Keratinocyte (primary cell): Measurements from ENCODE around the gene ELFN2. TPM values are rescaled to one million over a fixed set of nuclear protein-coding genes. Genes with fewer than 3 reads are reported as not detected.

Experiments
- DNase-seq: peaks from one replicate; pipeline ENCODE4 v3.0.0-alpha.2; 2011; ENCODE audit warnings: low read depth, missing footprints, low spot score
- FAIRE-seq: peaks from 2 replicates; lab custom pipeline; 2011; peaks lifted over from hg19 to GRCh38; lab: Jason Lieb, UNC
- H2AFZ ChIP-seq: 2 replicates; pipeline ENCODE4 v1.6.0; 2012; ENCODE audit warnings: low read length, control low read depth, inconsistent platforms; ENCODE audit not compliant: control insufficient read depth
- H3K27ac ChIP-seq: 2 replicates; pipeline ENCODE4 v1.5.1; 2011; ENCODE audit warnings: low read length; ENCODE audit not compliant: control insufficient read depth, insufficient read depth
- H3K27me3 ChIP-seq: 3 replicates; pipeline ENCODE4 v1.6.0; 2011; ENCODE audit warnings: low read length; ENCODE audit not compliant: control insufficient read depth, insufficient read depth; ENCODE audit errors: extremely low read depth
- H3K36me3 ChIP-seq, 2 experiments: 2 replicates in 1 of 2; 3 replicates in 1 of 2; pipeline ENCODE4 v1.5.1; 2011; ENCODE audit warnings: low read length in 2 of 2, mild to moderate bottlenecking in 1 of 2; ENCODE audit not compliant: control insufficient read depth in 2 of 2, insufficient read depth in 2 of 2; ENCODE audit errors: extremely low read depth in 1 of 2
- H3K4me1 ChIP-seq: 3 replicates; pipeline ENCODE4 v1.5.1; 2011; ENCODE audit warnings: low read length; ENCODE audit not compliant: control insufficient read depth, insufficient read depth; ENCODE audit errors: extremely low read depth
- H3K4me2 ChIP-seq: 3 replicates; pipeline ENCODE4 v1.6.0; 2011; ENCODE audit warnings: low read depth, low read length; ENCODE audit not compliant: control insufficient read depth, insufficient read depth; ENCODE audit errors: extremely low read depth
- H3K4me3 ChIP-seq, 3 experiments: fragments of 200-600 bp in 1 of 3; sonication (generic) in 1 of 3; 2 replicates in 2 of 3; 3 replicates in 1 of 3; pipeline ENCODE4 v1.5.1; 2011 to 2016; ENCODE audit warnings: low read length in 3 of 3, mild to moderate bottlenecking in 3 of 3, control low read depth in 2 of 3, inconsistent platforms in 1 of 3, low read depth in 1 of 3, mixed read lengths in 1 of 3, mixed run types in 1 of 3, moderate library complexity in 1 of 3; ENCODE audit not compliant: control insufficient read depth in 2 of 3, insufficient read depth in 2 of 3; ENCODE audit errors: extremely low read depth in 1 of 3
- H3K79me2 ChIP-seq: 2 replicates; pipeline ENCODE4 v1.6.0; 2012; ENCODE audit warnings: low read length; ENCODE audit not compliant: control insufficient read depth, insufficient read depth
- H3K9ac ChIP-seq: 3 replicates; pipeline ENCODE4 v1.6.0; 2011; ENCODE audit warnings: low read length; ENCODE audit not compliant: control insufficient read depth, insufficient read depth; ENCODE audit errors: extremely low read depth
- H3K9me1 ChIP-seq: 3 replicates; pipeline ENCODE4 v1.6.0; 2011; ENCODE audit warnings: low read length; ENCODE audit not compliant: control insufficient read depth, insufficient read depth; ENCODE audit errors: extremely low read depth
- H3K9me3 ChIP-seq: 2 replicates; pipeline ENCODE4 v1.5.1; 2012; ENCODE audit warnings: low read depth, low read length; ENCODE audit not compliant: control insufficient read depth
- H4K20me1 ChIP-seq: 3 replicates; pipeline ENCODE4 v1.6.0; 2011; ENCODE audit warnings: low read length; ENCODE audit not compliant: control insufficient read depth, insufficient read depth; ENCODE audit errors: extremely low read depth
- EZH2 ChIP-seq: IDR thresholded peaks from one replicate; pipeline ENCODE4 v1.6.1; 2012; ENCODE audit warnings: inconsistent platforms, mild to moderate bottlenecking, low read length, moderate library complexity
- dilution Hi-C: fragments of 300-500 bp; cut with MboI; formaldehyde crosslinking; loops from one replicate; pipeline ENCODE4 v1.7.0; 2020; ENCODE audit warnings: low sequenced_read_pairs; ENCODE audit not compliant: extremely low pct_ligation_motif_present
- polyA plus RNA-seq, 5 experiments: library from polyadenylated mRNA; depleted of rRNA in 3 of 5; stranded (reverse) in 3 of 5; stranded (forward) in 1 of 5; unstranded in 1 of 5; fragments of >200 nt; gene quantifications; 1 replicate in 1 of 5; 2 replicates in 3 of 5; 3 replicates in 1 of 5; pipeline versions ENCODE4 v1.2.1 to v1.2.3, GENCODE V29; 2011 to 2012; ENCODE audit warnings: missing spikeins in 2 of 5, low read depth in 1 of 5, low replicate concordance in 1 of 5
- TF ChIP-seq, protein P1 (sequence below), 3 experiments: IDR thresholded peaks in 1 of 3; conservative IDR thresholded peaks in 1 of 3; optimal IDR thresholded peaks in 1 of 3; 2 replicates in 2 of 3; 3 replicates in 1 of 3; pipeline versions ENCODE3 to v1.5.1; 2011; ENCODE audit warnings: low read length in 3 of 3, mild to moderate bottlenecking in 3 of 3, moderate library complexity in 2 of 3, control low read depth in 1 of 3, inconsistent platforms in 1 of 3; ENCODE audit not compliant: insufficient read depth in 2 of 3; ENCODE audit errors: extremely low read depth in 1 of 3

Gene ELFN2
- polyA plus RNA-seq, 1 donor (not counting 4 experiments of a cell fraction or from before 2014, with no cell fraction given) = 0.13 TPM

- no peak overlapping the region for H3K4me2 ChIP-seq
- H3K27me3 ChIP-seq = peaks cover 22% of the 10 kb centered on the region
- no peaks in the 10 kb centered on the region for H3K9me3 ChIP-seq
- H3K36me3 ChIP-seq = no peaks in the 10 kb centered on the region
- no peak for DNase-seq
- no peak overlapping the region for H3K4me3 ChIP-seq
- no peaks in the 10 kb centered on the region for H3K9me1 ChIP-seq
- H2AFZ ChIP-seq = no peak overlapping the region
- FAIRE-seq = no peak
- TF ChIP-seq, protein P1, sequence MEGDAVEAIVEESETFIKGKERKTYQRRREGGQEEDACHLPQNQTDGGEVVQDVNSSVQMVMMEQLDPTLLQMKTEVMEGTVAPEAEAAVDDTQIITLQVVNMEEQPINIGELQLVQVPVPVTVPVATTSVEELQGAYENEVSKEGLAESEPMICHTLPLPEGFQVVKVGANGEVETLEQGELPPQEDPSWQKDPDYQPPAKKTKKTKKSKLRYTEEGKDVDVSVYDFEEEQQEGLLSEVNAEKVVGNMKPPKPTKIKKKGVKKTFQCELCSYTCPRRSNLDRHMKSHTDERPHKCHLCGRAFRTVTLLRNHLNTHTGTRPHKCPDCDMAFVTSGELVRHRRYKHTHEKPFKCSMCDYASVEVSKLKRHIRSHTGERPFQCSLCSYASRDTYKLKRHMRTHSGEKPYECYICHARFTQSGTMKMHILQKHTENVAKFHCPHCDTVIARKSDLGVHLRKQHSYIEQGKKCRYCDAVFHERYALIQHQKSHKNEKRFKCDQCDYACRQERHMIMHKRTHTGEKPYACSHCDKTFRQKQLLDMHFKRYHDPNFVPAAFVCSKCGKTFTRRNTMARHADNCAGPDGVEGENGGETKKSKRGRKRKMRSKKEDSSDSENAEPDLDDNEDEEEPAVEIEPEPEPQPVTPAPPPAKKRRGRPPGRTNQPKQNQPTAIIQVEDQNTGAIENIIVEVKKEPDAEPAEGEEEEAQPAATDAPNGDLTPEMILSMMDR (optimal IDR thresholded peaks at IDR 0.05 in 1 of 3, IDR thresholded peaks at IDR 0.05 in 1 of 3, conservative IDR thresholded peaks at IDR 0.05 in 1 of 3; ENCODE audit: extremely low read depth in 1 of 3, insufficient read depth in 2 of 3, low read length in 3 of 3) = no peak
- TF ChIP-seq EZH2 = no peak
- H3K4me1 ChIP-seq = no peaks in the 10 kb centered on the region
- no peak overlapping the region for H3K9ac ChIP-seq
- H4K20me1 ChIP-seq = no peaks in the 10 kb centered on the region
- H3K27ac ChIP-seq = no peak overlapping the region
- no peaks in the 10 kb centered on the region for H3K79me2 ChIP-seq
- dilution Hi-C loops = no loop called here
Measured at GRCh38 chr22:37403267-37403960, 23.9 kb downstream of the ELFN2 start.

DNA sequence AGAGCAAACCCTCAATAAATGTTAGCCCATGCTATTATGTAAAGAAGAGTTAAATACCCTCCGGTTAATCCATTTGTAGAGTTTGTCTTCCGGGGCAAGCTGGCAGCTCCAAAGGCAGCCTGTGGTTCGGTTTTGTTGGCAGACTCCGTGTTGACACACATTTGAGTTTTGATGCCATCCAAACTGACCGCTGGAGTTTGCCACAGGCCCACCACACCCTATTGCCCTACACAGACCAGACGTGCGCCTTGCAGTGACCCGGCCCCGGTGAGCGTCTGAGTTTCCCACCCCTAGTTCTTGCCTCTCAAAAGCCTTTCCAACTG is 25.1 kb downstream of the ELFN2 start:
- peaks cover 18% of the 10 kb centered on the region for H3K27me3 ChIP-seq
- FAIRE-seq = no peak
- H3K4me2 ChIP-seq = no peak overlapping the region
- no peak overlapping the region for H3K9ac ChIP-seq
- no peak overlapping the region for H2AFZ ChIP-seq
- no peaks in the 10 kb centered on the region for H3K9me1 ChIP-seq
- H4K20me1 ChIP-seq = no peaks in the 10 kb centered on the region
- no peak for TF ChIP-seq EZH2
- TF ChIP-seq, protein P1 (optimal IDR thresholded peaks at IDR 0.05 in 1 of 3, IDR thresholded peaks at IDR 0.05 in 1 of 3, conservative IDR thresholded peaks at IDR 0.05 in 1 of 3; ENCODE audit: extremely low read depth in 1 of 3, insufficient read depth in 2 of 3, low read length in 3 of 3) = no peak
- no peaks in the 10 kb centered on the region for H3K4me1 ChIP-seq
- dilution Hi-C loops = no loop called here
- no peak overlapping the region for H3K4me3 ChIP-seq
- no peaks in the 10 kb centered on the region for H3K9me3 ChIP-seq
- no peaks in the 10 kb centered on the region for H3K79me2 ChIP-seq
- no peaks in the 10 kb centered on the region for H3K36me3 ChIP-seq
- H3K27ac ChIP-seq = no peak overlapping the region
- DNase-seq = no peak
